CD4-positive, CD25-positive, alpha-beta regulatory T cell (primary cell): ENCODE data around the gene IGFBP5. TPM values are rescaled to one million over a fixed set of nuclear protein-coding genes. Genes with fewer than 3 reads are reported as not detected.
A peak's percentile ranks its signal among the peaks of the same experiment; 100 is the strongest.

ENCODE experiments used
- ATAC-seq, 2 donors: fragments of 150-1000 bp; cut with Tn5 transposase; one replicate each; pipeline ENCODE4 v1.10.0; 2021; ENCODE audit warnings: low read depth in 2 of 2, moderate number of reproducible peaks in 2 of 2, moderate library complexity in 1 of 2
- DNase-seq, 3 donors: peaks; one replicate each; pipeline versions ENCODE4 v3.0.0 to v3.0.0-alpha.2; 2012 to 2022; ENCODE audit warnings: mixed read lengths in 1 of 3
- H3K27ac ChIP-seq: one replicate; pipeline ENCODE4 v1.7.0; 2013; ENCODE audit warnings: mild to moderate bottlenecking, low read length; ENCODE audit not compliant: insufficient read depth, poor library complexity, severe bottlenecking
- H3K27me3 ChIP-seq: one replicate; pipeline ENCODE4 v1.7.0; 2013; ENCODE audit warnings: low read length; ENCODE audit not compliant: control insufficient read depth, insufficient read depth
- H3K36me3 ChIP-seq: one replicate; pipeline ENCODE4 v1.7.0; 2013; ENCODE audit warnings: mild to moderate bottlenecking, low read length, moderate library complexity; ENCODE audit not compliant: control insufficient read depth, insufficient read depth
- H3K4me1 ChIP-seq: 2 replicates; pipeline ENCODE4 v1.7.0; 2013; ENCODE audit warnings: mild to moderate bottlenecking, low read length; ENCODE audit not compliant: insufficient read depth, control insufficient read depth, poor library complexity, severe bottlenecking
- H3K4me3 ChIP-seq: one replicate; pipeline ENCODE4 v1.7.0; 2013; ENCODE audit warnings: low read depth, mild to moderate bottlenecking, low read length, moderate library complexity
- H3K9me3 ChIP-seq, 2 experiments: 1 replicate in 1 of 2; 2 replicates in 1 of 2; pipeline ENCODE4 v1.7.0; 2013; ENCODE audit warnings: low read length in 2 of 2, mild to moderate bottlenecking in 1 of 2, moderate library complexity in 1 of 2; ENCODE audit not compliant: control insufficient read depth in 2 of 2
- H3K27ac Mint-ChIP-seq, 3 donors: one replicate each; pipeline ENCODE4 v1.8.0; 2020 to 2022; ENCODE audit warnings: mild to moderate bottlenecking in 3 of 3, mixed read lengths in 3 of 3, moderate library complexity in 2 of 3
- H3K27me3 Mint-ChIP-seq: one replicate; pipeline ENCODE4 v1.8.0; 2022; ENCODE audit warnings: mild to moderate bottlenecking, mixed read lengths
- H3K36me3 Mint-ChIP-seq: one replicate; pipeline ENCODE4 v1.8.0; 2020; ENCODE audit warnings: mixed read lengths
- H3K4me1 Mint-ChIP-seq, 4 donors: one replicate each; pipeline ENCODE4 v1.8.0; 2020 to 2022; ENCODE audit warnings: mixed read lengths in 4 of 4, mild to moderate bottlenecking in 1 of 4
- H3K4me3 Mint-ChIP-seq, 4 donors: one replicate each; pipeline ENCODE4 v1.8.0; 2020 to 2022; ENCODE audit warnings: mild to moderate bottlenecking in 4 of 4, mixed read lengths in 4 of 4, moderate library complexity in 3 of 4
- H3K9me3 Mint-ChIP-seq, 7 donors: one replicate each; pipeline ENCODE4 v1.8.0; 2020 to 2022; ENCODE audit warnings: mixed read lengths in 7 of 7, mild to moderate bottlenecking in 3 of 7, moderate library complexity in 2 of 7
- polyA plus RNA-seq, 4 donors: library from polyadenylated mRNA; unstranded; fragments of 300-500 nt; fragmentation: Illumina TruSeq; gene quantifications; one replicate each; pipeline ENCODE4 v1.2.3, GENCODE V29; 2021
- total RNA-seq: library from RNA; stranded (reverse); gene quantifications from one replicate; pipeline ENCODE4 v1.2.3, GENCODE V29; 2022

IGFBP5 gene
- total and polyA plus RNA-seq, 5 donors from 2014 or later, result 0.05 TPM; not detected in 4

DNA sequence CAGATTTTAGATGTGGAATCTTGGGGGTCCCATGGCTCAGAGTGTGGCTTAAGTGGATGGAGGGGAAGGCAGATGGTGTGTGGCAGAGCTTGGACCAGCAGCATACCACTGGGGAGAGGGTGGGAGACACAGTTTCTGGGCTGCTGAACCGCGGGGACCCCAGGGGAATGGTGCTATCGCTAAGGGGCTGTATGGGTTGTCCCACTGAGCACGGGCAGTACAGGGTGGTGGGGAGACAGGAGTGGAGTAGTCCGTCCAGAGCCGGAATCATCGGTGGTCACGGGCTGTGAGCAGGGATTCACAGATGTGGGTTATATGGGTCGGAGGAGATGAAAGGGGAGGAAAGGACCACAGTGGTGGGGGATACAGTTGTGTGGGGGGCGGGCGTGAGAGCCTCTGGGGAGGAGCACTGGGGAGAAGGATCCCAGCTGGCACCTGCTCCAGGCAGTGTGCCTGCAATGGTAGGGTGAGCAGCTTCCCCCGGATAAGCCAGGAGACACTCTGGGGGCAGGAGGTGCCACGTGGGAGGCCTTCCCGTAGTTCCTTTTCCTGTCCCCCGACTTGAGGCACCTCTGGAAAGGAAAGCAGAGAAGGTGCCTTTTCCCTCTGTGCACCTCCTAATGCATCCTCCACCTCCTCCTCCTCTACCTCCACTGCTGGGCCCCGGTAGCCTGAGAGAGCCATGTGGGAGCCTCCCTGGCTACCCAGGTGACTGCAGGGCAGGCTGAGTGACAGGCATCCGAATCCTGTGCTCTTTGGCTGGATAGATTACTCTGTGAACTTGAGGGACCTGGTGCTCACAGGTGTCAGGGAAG, 24.9 kb downstream of the IGFBP5 start:
- Mint-ChIP-seq H3K27me3 (peaks cover 10% of the 10 kb centered on the region), H3K27ac (peak overlapping the region in 1 of 3 donors; percentile 36), H3K4me3 (no peak overlapping the region), H3K4me1 (peaks cover 0 to 5% (median 2%) of the 10 kb centered on the region in 4 donors), H3K9me3 (no peaks in the 10 kb centered on the region), H3K36me3 (no peaks in the 10 kb centered on the region)
- no peaks in the 10 kb centered on the region for H3K9me3 ChIP-seq
- no peak overlapping the region for H3K27ac ChIP-seq
- H3K4me3 ChIP-seq, result no peak overlapping the region
- ATAC-seq (no peak), DNase-seq (no peak)
- no peaks in the 10 kb centered on the region for H3K27me3 ChIP-seq
- no peaks in the 10 kb centered on the region for H3K36me3 ChIP-seq
- H3K4me1 ChIP-seq, result no peaks in the 10 kb centered on the region

DNA sequence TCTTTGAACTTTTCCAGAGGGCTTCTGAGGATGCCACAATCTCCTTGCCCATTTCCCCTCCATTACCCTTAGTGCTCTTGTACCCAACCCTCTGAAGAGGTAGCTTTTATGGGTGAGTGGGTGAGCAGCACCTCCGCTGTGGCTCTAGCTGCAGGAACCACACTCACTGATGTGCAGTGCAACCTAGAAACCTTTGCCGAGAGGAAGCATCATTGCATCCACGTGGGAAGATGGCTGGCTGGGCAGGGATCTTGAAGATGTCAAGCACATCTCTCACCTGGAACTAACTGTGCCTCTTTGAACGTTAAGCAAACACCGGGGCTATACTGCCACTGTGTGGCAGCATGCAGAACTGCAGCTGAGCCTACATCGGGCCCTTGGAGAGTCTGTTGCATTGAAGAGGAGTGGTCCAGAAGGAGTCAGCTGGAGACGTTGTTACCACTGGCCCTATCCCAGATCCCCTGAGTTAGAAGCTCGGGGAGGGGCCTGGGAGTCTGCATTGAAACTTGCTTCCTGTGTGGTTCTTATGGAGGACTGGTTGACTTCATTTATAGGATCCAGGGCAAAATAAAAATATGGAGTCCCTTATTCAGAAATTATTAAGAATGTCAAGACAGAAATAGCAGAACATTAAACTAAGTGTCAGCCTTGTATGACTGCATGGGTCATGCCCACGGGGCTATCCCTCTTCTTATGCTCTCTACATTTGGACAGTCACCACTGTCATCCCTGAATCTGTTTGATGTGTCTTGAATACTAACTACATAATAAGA, 28.7 kb downstream of the IGFBP5 start:
- ATAC-seq (peak; percentile 69 to 71), DNase-seq (peak; percentile 40 to 67 (median 55))
- no peak overlapping the region for H3K4me3 Mint-ChIP-seq
- no peaks in the 10 kb centered on the region for H3K4me1 ChIP-seq
- H3K36me3 ChIP-seq, result no peaks in the 10 kb centered on the region
- no peaks in the 10 kb centered on the region for H3K9me3 Mint-ChIP-seq
- no peaks in the 10 kb centered on the region for H3K9me3 ChIP-seq
- H3K36me3 Mint-ChIP-seq, result no peaks in the 10 kb centered on the region
- H3K27me3 Mint-ChIP-seq, result peaks cover 10% of the 10 kb centered on the region
- H3K27ac Mint-ChIP-seq, result no peak overlapping the region
- no peak overlapping the region for H3K4me3 ChIP-seq
- H3K27ac ChIP-seq, result no peak overlapping the region
- no peaks in the 10 kb centered on the region for H3K27me3 ChIP-seq
- H3K4me1 Mint-ChIP-seq, result peaks cover 0 to 5% (median 2%) of the 10 kb centered on the region in 4 donors

DNA sequence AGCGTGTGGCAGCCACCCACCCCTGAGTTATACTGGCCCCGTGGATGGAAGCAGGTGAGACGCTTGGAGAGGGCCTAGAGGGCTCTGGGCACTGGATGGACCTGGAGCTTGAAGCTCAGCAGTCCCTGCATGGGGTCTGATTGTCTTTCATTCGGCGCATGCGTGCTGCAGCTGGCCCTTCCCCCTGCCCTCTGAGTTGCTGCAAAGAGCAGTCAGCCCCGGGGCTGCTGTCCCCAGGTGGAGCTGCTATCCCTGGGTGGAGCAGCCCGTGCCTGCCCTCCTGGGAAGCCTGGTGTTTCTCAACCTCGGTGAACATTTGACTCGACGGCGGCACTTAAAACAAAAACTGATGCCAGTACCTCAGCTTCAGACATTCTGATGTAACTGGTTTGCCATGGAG, 29.6 kb downstream of the IGFBP5 start:
- DNase-seq (no peak), ATAC-seq (no peak)
- Histone ChIP-seq H3K36me3 (no peaks in the 10 kb centered on the region), H3K4me3 (no peak overlapping the region), H3K27ac (no peak overlapping the region), H3K27me3 (no peaks in the 10 kb centered on the region), H3K4me1 (no peaks in the 10 kb centered on the region), H3K9me3 (no peaks in the 10 kb centered on the region)
- Mint-ChIP-seq H3K9me3 (no peaks in the 10 kb centered on the region), H3K27me3 (peaks cover 10% of the 10 kb centered on the region), H3K36me3 (no peaks in the 10 kb centered on the region), H3K27ac (no peak overlapping the region), H3K4me1 (peaks cover 0 to 5% (median 2%) of the 10 kb centered on the region in 4 donors), H3K4me3 (no peak overlapping the region)

DNA sequence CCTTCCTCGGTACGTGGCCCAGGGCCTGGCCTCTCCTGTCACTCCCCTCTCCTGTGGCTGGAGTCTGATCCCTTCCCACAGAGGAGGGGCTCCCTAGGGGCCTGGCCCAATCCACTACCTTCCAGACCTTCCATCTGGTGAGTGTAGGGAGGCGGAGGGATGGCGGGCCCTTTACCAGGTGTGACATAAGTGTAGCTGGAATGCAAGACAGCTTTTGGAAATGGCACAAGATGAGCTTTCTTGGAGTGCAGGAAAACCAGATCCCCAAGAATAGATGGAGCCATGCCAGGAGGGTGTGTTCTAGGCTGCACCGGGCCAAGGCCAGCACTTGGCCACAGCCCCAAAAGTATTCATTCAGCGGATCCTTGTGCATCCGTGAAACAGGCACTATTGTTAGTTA, 30.1 kb downstream of the IGFBP5 start:
- H3K9me3 ChIP-seq, result no peaks in the 10 kb centered on the region

DNA sequence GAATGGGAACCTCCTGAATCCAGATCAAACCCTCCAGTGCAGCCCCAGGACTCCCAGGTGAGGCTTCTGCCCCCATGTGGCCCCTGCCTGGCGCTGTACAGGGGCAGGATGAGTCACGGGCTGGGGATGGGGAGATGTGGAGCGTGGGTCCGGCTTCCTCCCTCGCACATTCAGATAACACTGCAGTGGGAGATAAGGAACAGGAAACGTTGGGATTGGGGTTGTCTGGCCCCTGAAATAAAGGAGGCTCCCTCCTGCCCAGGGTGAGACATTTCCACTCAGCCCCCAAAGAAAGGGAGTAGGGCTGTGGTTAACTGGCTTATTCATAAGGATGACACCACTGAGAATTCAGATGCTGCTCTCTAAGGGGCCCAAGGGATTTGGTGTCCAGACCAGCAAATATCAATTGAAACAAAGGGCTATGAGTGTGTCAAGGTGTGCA, 30.7 kb downstream of the IGFBP5 start:
- no peak for ATAC-seq
- Mint-ChIP-seq H3K27me3 (peaks cover 16% of the 10 kb centered on the region), H3K27ac (no peak overlapping the region), H3K9me3 (no peaks in the 10 kb centered on the region), H3K4me1 (peaks cover 0 to 5% (median 2%) of the 10 kb centered on the region in 4 donors), H3K36me3 (no peaks in the 10 kb centered on the region), H3K4me3 (no peak overlapping the region)
- DNase-seq, result no peak
- Histone ChIP-seq H3K9me3 (no peaks in the 10 kb centered on the region), H3K27me3 (no peaks in the 10 kb centered on the region), H3K4me1 (no peaks in the 10 kb centered on the region), H3K27ac (no peak overlapping the region), H3K36me3 (no peaks in the 10 kb centered on the region), H3K4me3 (no peak overlapping the region)

More for the DNA sequence above, 30.1 kb downstream of the IGFBP5 start:
- H3K27ac Mint-ChIP-seq, result no peak overlapping the region
- Histone ChIP-seq H3K4me1 (no peaks in the 10 kb centered on the region), H3K27me3 (no peaks in the 10 kb centered on the region), H3K27ac (no peak overlapping the region), H3K36me3 (no peaks in the 10 kb centered on the region), H3K4me3 (no peak overlapping the region)
- DNase-seq (no peak), ATAC-seq (no peak)
- peaks cover 0 to 5% (median 2%) of the 10 kb centered on the region in 4 donors for H3K4me1 Mint-ChIP-seq
- H3K36me3 Mint-ChIP-seq, result no peaks in the 10 kb centered on the region
- H3K27me3 Mint-ChIP-seq, result peaks cover 14% of the 10 kb centered on the region
- H3K9me3 Mint-ChIP-seq, result no peaks in the 10 kb centered on the region
- H3K4me3 Mint-ChIP-seq, result no peak overlapping the region

- DNase-seq (no peak), ATAC-seq (no peak)
- Histone ChIP-seq H3K9me3 (no peaks in the 10 kb centered on the region), H3K4me3 (no peak overlapping the region), H3K27me3 (no peaks in the 10 kb centered on the region), H3K4me1 (no peaks in the 10 kb centered on the region), H3K27ac (no peak overlapping the region), H3K36me3 (no peaks in the 10 kb centered on the region)
- Mint-ChIP-seq H3K27ac (no peak overlapping the region), H3K9me3 (no peaks in the 10 kb centered on the region), H3K27me3 (peaks cover 9% of the 10 kb centered on the region), H3K4me3 (no peak overlapping the region), H3K4me1 (peaks cover 0 to 5% (median 2%) of the 10 kb centered on the region in 4 donors), H3K36me3 (no peaks in the 10 kb centered on the region)
These were observed 31.5 kb downstream of the IGFBP5 start for GRCh38 chr2:216663846-216664245.

DNA sequence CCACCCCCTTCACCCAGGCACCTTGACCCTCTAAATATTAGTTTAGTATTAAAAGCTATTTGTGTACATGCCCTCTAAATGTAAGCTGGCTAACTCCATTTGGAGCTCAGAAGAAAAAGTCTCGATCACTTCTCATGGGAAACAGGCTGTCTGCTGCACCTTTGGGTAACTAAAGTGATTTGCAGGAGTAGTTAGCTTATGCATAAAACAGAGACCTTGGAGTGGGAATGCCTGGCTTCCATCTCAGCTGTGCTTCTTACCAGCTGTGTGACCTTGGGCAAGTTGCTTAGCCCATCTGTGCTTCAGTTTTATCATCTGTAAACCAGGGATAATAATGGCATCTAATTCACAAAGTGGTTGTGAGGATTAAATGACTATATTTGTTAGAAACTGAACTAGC, 32.2 kb downstream of the IGFBP5 start:
- Histone ChIP-seq H3K27ac (no peak overlapping the region), H3K4me3 (no peak overlapping the region), H3K27me3 (no peaks in the 10 kb centered on the region), H3K9me3 (no peaks in the 10 kb centered on the region), H3K4me1 (no peaks in the 10 kb centered on the region), H3K36me3 (no peaks in the 10 kb centered on the region)
- Mint-ChIP-seq H3K36me3 (no peaks in the 10 kb centered on the region), H3K4me3 (no peak overlapping the region), H3K9me3 (no peaks in the 10 kb centered on the region), H3K27me3 (peaks cover 11% of the 10 kb centered on the region), H3K27ac (no peak overlapping the region), H3K4me1 (peaks cover 0 to 5% (median 2%) of the 10 kb centered on the region in 4 donors)
- ATAC-seq (no peak), DNase-seq (no peak)
